Measurements from ENCODE around the gene ADCY7.

ADCY7 gene

DNA sequence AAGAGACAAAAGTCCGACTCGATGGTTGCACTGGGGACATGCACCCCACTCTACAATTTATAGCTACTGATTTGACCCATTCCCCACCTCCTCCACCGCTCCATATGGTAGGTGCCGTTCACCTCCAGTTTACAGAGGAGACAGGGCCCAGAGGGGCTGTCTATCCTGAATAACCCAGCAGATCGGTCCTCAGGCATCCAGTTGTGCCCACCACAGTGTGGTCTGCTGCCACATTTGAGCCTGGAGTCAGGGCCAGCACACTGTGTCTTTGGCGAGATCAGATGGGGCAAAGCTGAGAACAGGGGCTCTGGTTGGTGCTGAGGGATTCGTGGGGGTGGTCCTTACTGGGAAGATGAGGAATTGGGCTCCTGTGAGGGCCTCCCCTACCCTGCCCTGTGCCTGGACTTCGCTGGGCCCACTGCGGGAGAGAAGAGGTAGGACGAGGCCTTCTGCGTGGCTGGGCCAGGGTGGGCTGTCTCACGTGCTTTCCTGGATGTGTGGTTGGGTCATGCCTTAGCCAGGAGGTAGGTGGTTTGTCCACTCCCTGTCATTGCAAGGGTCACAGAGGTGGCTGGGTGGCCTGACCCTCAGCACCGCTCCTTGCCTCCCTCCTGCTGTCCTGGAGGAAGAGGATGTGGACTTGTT lies 2.8 kb downstream of the ADCY7 start:
- no peak for DNase-seq

- no peak for DNase-seq
Observed at GRCh38 chr16:50269769-50270509, 3.6 kb downstream of the ADCY7 start.

GRCh38 chr16:50270510-50271147 lies 4.3 kb downstream of the ADCY7 start:
- DNase-seq = no peak

GRCh38 chr16:50271148-50272041 lies 5.0 kb downstream of the ADCY7 start:
- no peak for DNase-seq

GRCh38 chr16:50272111-50272571 lies 5.8 kb downstream of the ADCY7 start:
- no peak for DNase-seq

DNA sequence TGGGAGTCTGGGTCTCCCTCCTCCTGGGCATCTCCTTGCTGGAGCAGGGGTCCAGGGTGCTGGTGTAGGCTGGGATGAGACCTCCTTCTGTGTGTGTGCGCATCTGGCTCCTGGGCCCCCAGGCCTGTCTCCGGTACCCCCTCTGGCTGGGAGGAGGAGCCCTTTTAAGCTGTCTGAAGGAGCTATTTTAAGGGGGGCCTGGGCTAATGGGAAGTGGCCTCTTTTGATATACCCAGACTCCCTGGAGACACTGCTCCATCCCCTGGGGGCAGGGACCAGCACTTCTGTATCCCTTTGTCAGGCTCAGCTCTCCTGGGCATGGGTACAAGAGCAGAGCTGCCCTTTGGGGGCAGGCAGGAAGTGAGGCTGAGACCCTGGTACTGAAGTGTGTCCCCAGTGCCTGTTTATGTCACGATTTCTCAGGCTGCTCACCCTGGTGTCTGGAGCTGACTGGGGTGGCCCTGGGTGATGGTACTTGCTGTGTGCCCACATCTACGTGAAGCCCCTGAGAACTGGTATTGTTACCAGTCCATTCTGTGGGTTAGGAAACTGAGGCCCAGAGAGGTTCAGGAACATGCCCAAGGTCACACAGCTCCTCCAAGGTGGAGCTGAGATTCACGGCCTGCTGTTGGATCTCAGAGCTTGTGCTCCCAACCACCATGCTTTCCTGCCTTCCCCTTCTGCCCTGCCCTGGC lies 6.5 kb downstream of the ADCY7 start:
- DNase-seq = no peak

DNA sequence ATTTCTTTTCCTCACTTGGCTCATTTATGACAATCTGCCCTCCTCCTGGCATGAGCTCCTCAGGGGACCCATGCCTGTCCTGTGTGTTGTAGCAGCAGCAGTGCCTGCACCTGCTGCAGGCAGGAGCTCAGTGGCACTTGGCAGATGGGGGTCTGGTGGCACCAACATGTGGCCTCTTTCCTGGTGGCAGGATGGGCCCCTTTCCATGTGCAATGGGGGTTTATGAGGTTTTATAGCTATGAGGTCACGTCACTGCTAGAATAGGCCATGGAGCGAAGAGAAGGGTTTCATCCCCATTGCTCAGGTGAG lies 7.0 kb downstream of the ADCY7 start:
- DNase-seq = no peak

DNA sequence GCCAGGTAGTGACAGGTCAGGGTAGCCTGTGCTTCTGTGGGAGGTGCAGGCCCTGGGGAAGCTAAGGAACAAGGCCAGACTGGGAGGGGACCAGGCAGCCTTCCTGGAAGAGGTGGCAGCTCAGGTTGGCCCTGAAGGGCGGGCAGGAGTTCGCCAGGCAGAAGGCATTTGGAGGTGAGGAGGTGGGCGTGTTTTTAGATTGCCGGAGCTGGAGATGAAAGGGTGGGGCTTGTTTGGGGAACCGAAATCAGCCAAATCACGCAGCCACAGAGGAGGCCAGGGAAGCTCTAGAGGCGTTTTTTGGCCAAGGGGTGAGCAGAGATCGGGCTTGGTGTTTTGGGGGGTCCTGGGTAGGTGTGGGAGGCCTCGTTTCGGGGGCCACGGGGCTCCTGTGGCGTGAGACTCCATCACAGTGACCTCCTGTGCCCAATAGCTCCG lies 7.6 kb downstream of the ADCY7 start:
- no peak for DNase-seq

DNA sequence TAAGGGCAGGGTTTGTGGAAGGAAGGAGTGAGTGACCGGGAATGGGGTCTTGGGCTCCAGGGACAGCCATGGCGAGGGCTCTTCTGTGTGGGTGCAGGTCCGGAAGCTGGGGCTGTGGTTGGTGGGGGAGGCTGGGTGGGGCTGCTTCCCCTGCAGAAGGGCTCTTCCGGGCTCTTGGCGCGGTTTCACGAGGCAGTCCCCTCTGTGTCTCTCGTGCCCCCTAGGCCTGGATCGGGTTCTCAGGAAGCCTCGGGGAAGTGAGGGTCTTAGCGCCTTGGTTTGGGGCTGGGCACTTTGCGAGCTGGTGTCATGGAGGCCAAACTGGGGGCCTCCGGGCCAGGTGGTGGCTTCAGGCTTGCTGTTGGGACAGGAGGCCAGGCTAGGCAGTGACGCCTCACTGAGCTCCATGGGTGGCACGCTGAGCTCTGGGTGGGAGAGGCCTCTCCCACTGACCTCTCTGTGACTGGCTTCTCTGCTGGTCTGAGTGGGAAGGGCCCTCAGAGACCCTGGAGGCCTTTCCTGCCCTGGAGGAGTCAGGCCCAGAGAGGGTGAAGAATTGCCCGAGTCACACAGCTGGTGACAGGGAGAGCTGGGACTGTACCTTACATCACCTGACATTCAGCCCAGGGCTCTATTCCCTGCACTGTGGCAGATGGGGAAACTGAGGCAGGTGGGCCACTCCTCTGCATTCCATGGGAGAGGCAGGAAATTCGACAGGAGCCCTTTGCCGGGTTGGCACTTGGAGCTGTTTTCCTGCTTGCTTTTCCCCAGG lies 8.2 kb downstream of the ADCY7 start:
- peak; percentile 86 for DNase-seq

DNA sequence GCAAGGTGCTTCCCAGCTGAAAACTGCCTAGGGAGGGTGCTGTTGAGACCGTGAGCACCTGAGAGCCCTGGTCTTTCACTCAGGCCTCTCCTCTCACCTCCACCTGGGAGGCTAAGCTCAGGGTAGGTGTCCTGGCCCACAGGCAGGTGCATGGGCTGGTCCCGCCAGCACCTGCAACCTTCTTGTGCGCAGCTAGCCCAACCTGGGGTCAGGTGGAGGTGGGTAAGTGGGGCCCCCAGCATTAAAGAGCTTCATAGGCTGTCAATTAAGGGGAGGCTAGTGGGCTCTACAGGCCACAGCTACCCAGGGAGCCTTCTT lies 8.7 kb downstream of the ADCY7 start:
- no peak for DNase-seq

DNA sequence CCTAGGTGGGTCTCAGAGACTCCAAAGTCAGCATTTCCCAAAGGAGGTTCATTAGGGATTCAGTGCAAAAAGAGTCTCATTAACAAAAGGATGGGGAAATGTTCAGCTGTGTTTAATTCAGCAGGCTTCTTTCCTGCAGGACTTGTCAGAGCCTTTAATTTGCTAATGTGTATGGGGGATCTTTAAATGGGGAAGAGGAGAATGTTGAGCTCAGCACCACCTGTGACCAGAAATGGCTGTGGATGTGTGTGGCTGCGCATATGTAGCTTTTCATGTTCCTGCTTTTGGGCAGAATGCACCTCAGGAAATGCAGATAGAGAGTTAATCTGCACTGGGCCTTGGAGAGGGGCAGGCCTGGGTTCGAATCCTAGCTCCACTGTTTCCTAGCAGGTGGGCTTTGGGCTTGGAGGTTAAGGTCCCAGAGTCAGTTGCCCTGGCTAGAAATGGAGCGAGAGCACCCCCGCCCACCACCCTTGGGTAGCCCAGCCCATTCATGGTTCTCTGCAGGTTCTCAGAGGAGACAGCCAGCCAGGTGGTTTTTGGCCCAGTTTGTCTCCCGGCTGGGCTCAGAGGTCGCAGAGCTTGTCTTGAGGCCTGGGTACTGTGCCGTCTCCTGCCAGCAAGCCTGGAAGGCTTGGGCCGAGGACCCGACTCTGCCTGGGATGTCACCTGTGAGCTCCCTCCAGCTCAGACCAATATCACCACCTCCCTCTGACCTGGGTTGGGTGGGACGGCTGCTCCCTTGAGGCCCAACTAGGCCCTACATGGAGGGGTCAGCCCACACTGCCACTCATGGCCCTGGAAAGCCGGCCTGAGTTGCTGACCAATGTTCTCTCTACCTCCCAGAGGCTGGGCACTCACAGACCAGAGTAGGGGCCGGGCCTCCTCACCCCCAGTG lies 9.3 kb downstream of the ADCY7 start:
- no peak for DNase-seq

DNA sequence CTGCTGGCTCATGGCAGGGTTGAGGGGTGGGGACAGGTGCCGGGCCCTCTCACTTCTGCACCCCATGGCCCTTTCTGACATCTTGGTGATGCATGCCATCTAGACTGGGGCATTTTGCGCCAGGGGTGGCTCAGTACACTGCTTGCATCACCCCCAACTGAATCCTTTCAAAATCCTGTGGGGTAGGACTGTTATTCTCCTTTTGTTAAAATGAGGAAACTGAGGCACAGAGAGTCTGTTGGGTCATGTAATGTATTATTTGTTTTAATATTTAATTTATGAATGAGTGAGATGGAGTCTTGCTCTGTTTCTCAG lies 9.9 kb downstream of the ADCY7 start:
- DNase-seq = no peak

GRCh38 chr16:50276801-50277555 lies 10.6 kb downstream of the ADCY7 start:
- DNase-seq = no peak

GRCh38 chr16:50278251-50278650 lies 11.9 kb downstream of the ADCY7 start:
- DNase-seq = no peak

DNA sequence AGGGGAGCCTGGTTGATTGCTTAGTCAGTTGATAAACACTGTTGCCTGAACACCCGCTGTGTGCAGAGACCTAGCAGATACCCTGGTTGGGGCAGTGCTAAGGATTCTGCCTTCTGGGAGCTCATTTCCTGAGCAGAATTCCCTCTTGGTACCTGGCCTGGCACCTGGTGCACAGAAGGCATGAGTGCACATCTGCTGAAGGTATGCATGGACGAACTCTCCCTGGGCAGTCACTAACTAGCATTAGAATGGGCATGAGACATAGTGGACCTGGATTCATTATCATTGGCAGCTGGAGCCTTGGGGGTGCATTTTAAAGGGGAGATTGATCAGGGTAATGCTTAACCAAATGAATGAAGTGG lies 13.1 kb downstream of the ADCY7 start:
- no peak for DNase-seq

DNA sequence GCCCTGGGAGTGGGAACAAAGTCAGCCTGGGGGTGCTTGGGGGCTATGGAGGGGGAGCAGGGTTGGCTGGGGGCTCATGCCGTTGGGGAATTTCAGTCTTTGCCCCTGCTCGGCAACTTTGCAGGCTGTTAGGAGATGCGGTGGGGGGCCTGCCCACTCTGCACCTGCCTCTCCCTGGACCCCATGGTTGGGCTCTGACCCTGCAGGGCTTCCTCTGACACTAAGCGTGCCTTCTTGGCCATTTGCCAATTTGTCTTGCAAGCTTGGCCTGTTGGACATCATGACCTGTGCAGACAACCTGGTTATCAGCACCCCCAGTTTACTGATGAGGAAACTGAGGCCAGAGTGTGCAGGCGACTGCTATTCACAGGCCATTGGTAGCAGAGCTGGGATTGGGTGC lies 14.6 kb downstream of the ADCY7 start:
- no peak for DNase-seq

DNA sequence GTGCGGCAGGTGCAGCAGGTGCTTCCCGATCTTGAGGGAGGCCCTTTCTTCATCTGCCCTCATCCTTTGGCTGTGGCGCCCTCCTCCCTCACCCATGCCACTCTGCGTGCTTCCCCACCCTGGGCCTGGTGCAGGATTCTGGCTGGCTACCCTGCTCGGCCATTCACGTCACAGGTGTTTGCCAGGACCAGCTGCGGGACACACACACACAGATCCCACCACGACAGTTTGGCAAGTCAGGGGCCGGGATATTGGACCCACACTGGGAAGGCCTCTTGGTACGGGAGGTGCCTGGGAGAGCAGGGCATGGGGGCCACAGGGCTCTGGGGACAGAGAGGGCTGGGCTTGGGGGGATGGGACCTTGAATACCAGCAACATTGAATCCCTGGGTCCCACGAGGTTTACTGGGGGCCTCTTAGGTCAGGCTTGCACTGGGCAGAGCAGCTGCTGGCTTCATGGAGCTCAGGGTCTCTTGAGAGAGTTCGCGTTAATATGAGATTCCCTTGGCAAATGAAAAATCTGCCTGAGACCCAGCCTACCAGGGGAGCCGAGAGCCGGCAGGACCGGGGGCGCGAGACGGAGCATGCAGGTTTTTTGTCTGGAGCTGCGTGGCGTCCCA lies 15.1 kb downstream of the ADCY7 start:
- no peak for DNase-seq

- DNase-seq = peak; percentile 80
Observed at GRCh38 chr16:50282010-50282538, 15.7 kb downstream of the ADCY7 start.

- DNase-seq = no peak
Observed at GRCh38 chr16:50282955-50283631, 16.7 kb downstream of the ADCY7 start.

Measured in activated CD8-positive, alpha-beta memory T cell treated with anti-CD3 and anti-CD28 coated beads for 24 hours (primary cell).